ENCODE results near the gene PIGQ.

The PIGQ gene

DNA sequence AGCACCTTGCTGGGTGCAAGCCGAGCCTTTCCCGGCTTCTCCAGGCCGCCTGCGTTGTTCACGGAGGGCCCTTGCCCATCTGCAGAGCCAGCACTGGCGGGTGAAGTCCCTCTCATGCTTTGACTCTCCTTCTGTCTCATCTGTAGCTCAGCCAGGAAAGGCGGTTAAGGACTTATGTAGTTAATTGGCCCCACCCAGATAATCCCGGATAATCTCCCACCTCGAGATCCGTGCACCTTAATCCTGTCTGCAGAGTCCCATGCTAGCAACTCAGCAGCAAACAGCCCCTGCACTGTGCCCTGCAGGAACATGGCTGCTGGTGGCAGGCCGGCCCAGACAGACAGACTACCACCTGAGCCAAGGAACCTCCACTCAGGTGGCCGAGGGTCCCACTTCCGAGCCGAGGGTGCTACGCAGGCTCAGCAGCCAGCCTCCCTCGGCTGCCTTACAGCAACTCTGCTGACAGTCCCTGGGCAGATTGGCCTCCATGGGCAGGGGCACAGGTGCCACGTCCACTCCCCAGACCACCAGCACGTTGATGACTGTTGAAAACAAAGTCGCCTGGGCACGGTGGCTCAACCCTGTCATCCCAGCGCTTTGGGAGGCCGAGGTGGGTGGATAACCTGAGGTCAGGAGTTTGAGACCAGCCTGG lies 37.0 kb downstream of the PIGQ start:
- no peak for DNase-seq (ENCODE audit: low spot score)

- no peak for DNase-seq (ENCODE audit: low spot score)
Measured at GRCh38 chr16:608019-608418, 38.3 kb downstream of the PIGQ start.

DNA sequence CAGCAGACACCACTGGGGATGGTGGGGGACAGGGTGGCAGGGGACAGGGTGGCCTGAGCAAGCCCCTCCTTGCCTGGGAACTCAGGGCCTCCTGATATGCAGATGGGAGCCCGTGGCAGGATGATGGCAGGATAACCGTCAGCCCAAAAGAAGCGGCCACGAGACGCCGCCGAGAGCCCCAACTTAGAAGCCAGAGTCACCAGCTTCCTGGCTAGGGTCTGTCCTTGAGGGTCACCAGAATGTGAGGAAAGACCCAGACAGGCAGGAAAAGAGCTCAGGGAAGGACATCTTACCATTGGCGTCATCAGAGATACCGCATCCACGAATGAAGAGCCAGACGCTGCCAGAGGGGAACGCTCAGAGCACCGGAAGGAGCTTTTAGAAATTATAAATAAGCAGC lies 39.5 kb downstream of the PIGQ start:
- DNase-seq (ENCODE audit: low spot score) = no peak

- DNase-seq (ENCODE audit: low spot score) = no peak
Measured at GRCh38 chr16:609984-610383, 40.2 kb downstream of the PIGQ start.

DNA sequence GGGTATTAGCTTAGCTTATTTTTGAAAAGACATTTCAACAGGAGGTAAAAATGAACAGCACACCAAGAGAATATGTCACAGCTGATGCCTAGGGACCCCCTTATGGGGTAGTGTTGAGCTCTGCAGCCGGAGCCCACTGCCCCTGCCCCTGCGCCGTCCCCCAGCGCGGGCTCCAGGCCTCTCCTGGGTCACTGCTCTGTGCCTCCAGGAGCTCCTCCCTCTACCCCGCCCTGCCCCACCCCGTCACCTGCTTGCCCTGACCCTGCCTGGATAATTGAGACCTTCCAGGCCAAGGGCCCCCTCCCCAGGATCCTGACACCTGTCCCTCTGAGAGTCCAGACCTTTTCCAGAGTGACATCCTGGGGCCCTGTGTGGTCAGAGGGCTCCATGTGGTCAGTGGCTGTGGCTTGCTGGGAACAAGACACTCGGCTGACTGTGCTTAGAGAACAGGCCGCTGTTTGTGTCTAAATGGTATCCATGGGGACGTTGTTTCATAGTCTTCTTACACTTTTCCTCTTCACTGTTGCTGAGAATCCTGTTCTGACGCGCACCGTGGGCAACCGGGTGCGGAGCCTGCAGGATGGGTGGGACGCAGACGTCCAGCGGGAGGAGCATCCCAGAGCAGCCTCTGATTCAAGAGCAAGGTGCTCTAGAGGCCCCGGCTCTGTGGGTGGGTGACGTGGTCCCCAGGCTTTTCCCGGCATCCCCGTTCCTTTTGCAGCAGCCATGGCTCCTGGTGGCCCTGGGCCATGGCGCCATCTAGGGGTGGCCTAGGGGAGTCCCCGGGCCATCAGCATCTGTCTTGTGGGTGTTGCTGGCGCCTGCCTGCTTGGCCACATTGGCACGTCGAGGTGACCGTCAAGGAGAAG lies 41.0 kb downstream of the PIGQ start:
- DNase-seq (ENCODE audit: low spot score) = no peak

- DNase-seq (ENCODE audit: low spot score) = no peak
Measured at GRCh38 chr16:615122-615521, 45.4 kb downstream of the PIGQ start.

DNA sequence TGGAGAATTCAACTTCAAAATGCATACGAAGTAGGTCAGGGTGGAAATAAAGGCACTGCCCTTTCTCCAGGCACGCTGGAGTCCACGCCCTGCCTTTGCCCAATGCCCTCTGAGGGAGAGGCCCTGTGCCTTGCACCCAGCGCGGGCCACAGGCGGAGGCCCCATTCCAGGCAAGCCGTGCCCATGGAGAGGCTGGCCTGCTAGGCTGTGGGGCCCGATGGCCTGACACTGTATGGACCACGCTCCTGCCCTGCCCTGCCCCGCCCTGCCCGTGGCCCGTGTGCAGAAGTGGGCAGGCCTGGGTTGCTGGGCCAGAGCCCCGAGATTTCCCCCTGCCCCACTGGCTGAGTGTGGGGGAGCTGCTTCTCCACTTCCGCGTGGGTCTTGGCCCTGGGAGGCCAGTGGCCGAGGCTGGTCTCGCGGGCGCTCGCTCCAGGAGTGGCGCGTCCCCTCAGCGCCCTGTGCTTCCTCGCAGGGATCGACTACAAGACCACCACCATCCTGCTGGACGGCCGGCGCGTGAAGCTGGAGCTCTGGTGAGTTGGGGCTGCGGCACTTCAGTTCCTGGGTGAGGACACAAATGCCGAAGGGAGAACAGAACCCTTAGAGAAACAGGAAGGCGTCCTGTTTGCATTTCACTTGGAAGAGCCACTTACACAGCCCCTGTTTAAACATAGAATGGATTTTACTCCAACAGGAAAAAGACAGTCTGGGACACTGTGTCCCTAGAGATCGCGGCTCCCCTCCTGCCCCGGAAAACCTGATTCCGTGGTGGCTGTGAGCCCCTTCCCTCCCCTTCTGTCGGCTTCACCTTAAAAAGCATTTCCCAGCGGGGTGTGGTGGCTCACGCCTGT lies 47.2 kb downstream of the PIGQ start:
- no peak for DNase-seq (ENCODE audit: low spot score)

GRCh38 chr16:617855-618254 lies 48.1 kb downstream of the PIGQ start:
- DNase-seq (ENCODE audit: low spot score) = no peak

- DNase-seq (ENCODE audit: low spot score) = no peak
Measured at GRCh38 chr16:619476-620100, 49.8 kb downstream of the PIGQ start.

- no peak for DNase-seq (ENCODE audit: low spot score)
Measured at GRCh38 chr16:620700-621525, 51.1 kb downstream of the PIGQ start.

DNA sequence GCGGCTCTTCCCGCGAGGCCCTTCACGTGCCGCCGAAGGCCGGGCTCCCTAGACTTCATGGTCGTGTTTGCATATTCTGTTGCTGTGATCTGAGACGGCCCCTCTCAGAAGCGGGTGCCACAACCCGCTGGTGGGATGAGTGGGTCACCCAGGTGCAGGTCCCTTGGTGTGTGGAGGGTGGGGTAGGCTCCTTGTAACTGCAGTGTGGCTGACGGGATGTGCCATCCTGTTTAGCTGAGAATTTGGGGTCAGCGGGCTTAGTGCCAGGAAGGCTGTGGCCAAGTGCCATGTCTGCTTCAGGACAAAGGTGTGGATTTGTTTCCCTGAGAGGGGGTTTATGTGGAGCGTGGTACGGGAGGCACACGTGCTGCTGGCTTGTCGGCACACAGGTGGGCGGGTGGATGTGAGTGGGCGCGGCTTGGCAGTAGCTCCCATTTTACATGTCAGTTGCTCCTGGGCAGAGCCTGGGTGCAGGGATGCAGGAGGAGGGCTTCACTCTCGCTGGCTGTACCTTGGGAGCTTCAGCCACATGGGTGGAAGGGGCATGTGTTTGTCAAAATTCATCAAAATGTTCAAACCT lies 51.8 kb downstream of the PIGQ start:
- no peak for DNase-seq (ENCODE audit: low spot score)

GRCh38 chr16:622920-623280 lies 53.1 kb downstream of the PIGQ start:
- no peak for DNase-seq (ENCODE audit: low spot score)

- DNase-seq (ENCODE audit: low spot score) = no peak
Measured at GRCh38 chr16:624526-625070, 54.8 kb downstream of the PIGQ start.

GRCh38 chr16:625117-625976 lies 55.6 kb downstream of the PIGQ start:
- DNase-seq (ENCODE audit: low spot score) = no peak

DNA sequence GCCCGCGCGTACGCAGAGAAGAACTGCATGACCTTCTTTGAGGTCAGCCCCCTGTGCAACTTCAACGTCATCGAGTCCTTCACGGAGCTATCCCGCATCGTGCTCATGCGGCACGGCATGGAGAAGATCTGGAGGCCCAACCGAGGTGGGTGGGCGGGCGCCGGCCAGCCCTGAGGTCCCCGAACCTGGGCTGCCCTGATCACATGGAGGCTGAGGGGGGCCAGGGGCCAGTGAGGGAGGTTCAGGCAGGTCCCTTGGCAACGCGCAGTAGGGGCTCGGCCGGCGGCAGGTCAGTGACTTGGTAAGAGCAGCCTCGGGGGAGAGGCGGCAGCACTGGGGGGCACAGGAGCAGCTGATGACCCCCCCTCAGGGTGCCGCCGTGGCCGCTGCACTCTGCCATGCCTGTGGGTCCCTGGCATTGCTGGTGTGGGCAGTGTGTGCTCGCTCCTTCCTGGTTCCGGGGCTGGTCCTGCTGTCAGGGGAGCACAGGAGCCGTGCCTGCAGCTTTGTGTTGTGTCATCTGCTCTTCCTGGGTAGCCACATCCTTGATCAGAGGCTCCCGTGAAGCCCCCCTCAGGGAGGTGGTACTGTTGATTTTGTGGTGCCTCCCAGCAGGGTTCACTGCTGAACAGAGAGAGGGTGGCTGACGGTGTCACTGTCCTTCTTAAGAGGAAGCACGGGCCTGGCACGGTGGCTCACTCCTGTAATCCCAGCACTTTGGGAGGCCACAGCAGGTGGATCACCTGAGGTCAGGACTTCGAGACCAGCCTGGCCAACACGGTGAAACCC lies 56.4 kb downstream of the PIGQ start:
- no peak for DNase-seq (ENCODE audit: low spot score)

DNA sequence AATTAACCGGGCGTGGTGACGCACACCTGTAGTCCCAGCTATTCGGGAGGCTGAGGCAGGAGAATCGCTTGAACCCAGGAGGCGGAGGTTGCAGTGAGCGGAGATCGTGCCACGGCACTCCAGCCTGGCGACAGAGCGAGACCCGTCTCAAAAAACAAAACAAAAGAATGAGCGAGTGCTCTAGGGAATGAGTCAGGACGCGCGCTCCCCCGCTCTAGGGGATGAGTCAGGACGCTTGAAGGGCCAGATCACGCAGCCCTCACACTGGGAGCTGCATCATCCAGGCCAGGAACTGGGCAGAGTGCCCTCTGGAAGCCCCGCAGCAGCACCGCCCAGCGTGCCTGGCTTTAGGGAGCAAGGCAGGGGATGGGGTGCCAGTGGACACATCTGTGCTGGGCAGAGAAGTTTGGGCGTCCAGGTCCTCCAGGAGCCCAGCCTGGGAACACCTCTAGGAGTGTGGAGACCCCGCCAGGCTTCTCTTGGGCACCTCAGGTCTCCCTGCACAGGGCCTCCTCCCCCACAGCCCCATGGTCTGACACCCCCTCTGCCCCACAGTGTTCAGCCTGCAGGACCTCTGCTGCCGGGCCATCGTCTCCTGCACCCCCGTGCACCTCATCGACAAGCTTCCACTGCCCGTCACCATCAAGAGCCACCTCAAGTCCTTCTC lies 57.2 kb downstream of the PIGQ start:
- no peak for DNase-seq (ENCODE audit: low spot score)

- DNase-seq (ENCODE audit: low spot score) = no peak
Measured at GRCh38 chr16:627454-628239, 57.9 kb downstream of the PIGQ start.

All from SW480 (cell line).